ENCODE data around the gene USH2A. TPM values are rescaled to one million over a fixed set of nuclear protein-coding genes. Genes with fewer than 3 reads are reported as not detected.

Gene USH2A
- total RNA-seq, 2 experiments from 2014 or later = not detected

DNA sequence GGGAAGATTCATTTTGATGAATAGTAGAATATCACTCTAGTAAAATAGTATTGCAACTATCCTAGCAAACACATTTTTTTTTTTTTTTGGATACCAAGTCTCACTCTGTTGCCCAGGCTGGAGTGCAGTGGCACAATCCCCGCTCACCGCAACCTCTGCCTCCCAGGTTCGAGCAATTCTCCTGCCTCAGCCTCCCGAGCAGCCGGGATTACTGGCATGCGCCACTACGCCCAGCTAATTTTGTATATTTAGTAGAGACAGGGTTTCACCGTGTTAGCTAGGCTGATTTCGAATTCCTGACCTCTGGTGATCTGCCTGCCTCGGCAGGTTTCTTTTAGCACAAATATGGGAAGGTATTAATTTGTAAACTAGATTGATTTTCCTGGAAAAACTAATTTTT lies 822.4 kb downstream of the USH2A start:
- H3K4me1 Mint-ChIP-seq (ENCODE audit: low read depth) = no peaks in the 10 kb centered on the region
- no peak overlapping the region for H3K4me3 Mint-ChIP-seq
- intact Hi-C loops (cut with micrococcal nuclease) = no loop called here
- H3K36me3 Mint-ChIP-seq = peaks cover 2% of the 10 kb centered on the region
- H3K27ac Mint-ChIP-seq = no peak overlapping the region
- H3K27me3 Mint-ChIP-seq = no peaks in the 10 kb centered on the region
- DNase-seq = no peak
- POLR2A ChIA-PET = no interaction called here
- CTCF ChIA-PET = no interaction called here
- H3K9me3 Mint-ChIP-seq = no peaks in the 10 kb centered on the region

- H3K9me3 Mint-ChIP-seq = no peaks in the 10 kb centered on the region
- ChIA-PET POLR2A (no interaction called here), CTCF (no interaction called here)
Measured at GRCh38 chr1:215600258-215600792, 822.9 kb downstream of the USH2A start.

GRCh38 chr1:215599418-215600074 lies 823.7 kb downstream of the USH2A start:
- intact Hi-C loops (cut with micrococcal nuclease) = no loop called here
- no peak for DNase-seq
- no peaks in the 10 kb centered on the region for H3K4me1 Mint-ChIP-seq (ENCODE audit: low read depth)
- ChIA-PET POLR2A (no interaction called here), CTCF (no interaction called here)
- H3K4me3 Mint-ChIP-seq = no peak overlapping the region
- H3K9me3 Mint-ChIP-seq = no peaks in the 10 kb centered on the region
- H3K27ac Mint-ChIP-seq = no peak overlapping the region
- peaks cover 2% of the 10 kb centered on the region for H3K36me3 Mint-ChIP-seq
- no peaks in the 10 kb centered on the region for H3K27me3 Mint-ChIP-seq

More at GRCh38 chr1:215600258-215600792, 822.9 kb downstream of the USH2A start:
- Mint-ChIP-seq H3K4me3 (no peak overlapping the region), H3K27ac (no peak overlapping the region), H3K27me3 (no peaks in the 10 kb centered on the region), H3K4me1 (ENCODE audit: low read depth) (no peaks in the 10 kb centered on the region), H3K36me3 (peaks cover 2% of the 10 kb centered on the region)
- intact Hi-C loops (cut with micrococcal nuclease) = no loop called here
- no peak for DNase-seq

- POLR2A ChIA-PET = no interaction called here
- H3K27ac Mint-ChIP-seq = no peak overlapping the region
Measured at GRCh38 chr1:215597961-215598360, 825.3 kb downstream of the USH2A start.

DNA sequence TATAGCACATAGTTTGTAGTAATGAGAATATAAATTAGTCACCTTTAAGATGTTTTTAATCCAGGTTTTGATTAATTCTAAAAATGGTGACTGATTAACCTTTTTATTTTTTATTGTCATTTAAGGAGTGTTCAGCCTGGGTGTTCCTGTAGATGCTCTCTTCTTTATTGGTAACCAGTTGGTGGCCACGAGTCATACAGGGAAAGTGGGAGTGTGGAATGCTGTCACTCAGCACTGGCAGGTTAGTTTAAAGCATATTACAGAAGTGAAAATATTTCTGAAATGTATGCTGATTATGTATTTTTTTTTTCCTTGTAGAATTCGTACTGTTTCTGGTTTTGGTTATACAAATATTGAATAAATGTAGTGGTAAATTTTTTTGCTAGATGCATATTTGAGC lies 828.0 kb downstream of the USH2A start:
- H3K9me3 Mint-ChIP-seq = no peaks in the 10 kb centered on the region
- H3K4me3 Mint-ChIP-seq = no peak overlapping the region
- peaks cover 3% of the 10 kb centered on the region for H3K36me3 Mint-ChIP-seq
- POLR2A ChIA-PET = no interaction called here
- H3K27ac Mint-ChIP-seq = no peak overlapping the region
- intact Hi-C loops (cut with micrococcal nuclease) = no loop called here
- H3K27me3 Mint-ChIP-seq = no peaks in the 10 kb centered on the region
- CTCF ChIA-PET = interaction anchor here (1.5 kb wide), 1 partner anchor 8 kb away, joined by 3 read pairs; no protein-coding TSS in a partner anchor
- no peak for DNase-seq
- H3K4me1 Mint-ChIP-seq (ENCODE audit: low read depth) = peaks cover 2% of the 10 kb centered on the region

More at GRCh38 chr1:215597961-215598360, 825.3 kb downstream of the USH2A start:
- Mint-ChIP-seq H3K36me3 (peaks cover 2% of the 10 kb centered on the region), H3K9me3 (no peaks in the 10 kb centered on the region), H3K4me1 (ENCODE audit: low read depth) (peaks cover under 1% of the 10 kb centered on the region), H3K4me3 (no peak overlapping the region), H3K27me3 (no peaks in the 10 kb centered on the region)
- CTCF ChIA-PET = no interaction called here
- intact Hi-C loops (cut with micrococcal nuclease) = no loop called here
- no peak for DNase-seq

DNA sequence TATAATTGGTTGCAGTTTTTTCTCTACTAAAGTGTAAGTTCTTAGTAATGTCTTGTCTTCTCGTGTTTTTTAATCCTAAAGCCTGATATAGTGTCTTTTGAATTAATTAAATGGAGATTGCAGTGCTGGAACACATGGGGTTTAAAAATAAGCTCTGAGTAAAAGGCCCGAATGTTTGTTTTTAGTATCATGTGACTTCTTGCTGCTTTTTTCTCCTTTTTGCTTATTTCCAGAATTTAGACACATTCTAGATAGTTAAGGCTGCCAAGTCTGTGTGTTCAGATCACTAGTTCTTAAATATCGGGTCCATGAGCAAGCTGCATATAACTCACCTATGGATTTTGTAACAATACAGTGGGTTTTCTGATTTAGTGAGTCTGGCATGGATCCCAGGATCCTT lies 828.6 kb downstream of the USH2A start:
- Mint-ChIP-seq H3K4me3 (no peak overlapping the region), H3K36me3 (peaks cover 3% of the 10 kb centered on the region), H3K4me1 (ENCODE audit: low read depth) (peaks cover 2% of the 10 kb centered on the region), H3K27ac (no peak overlapping the region), H3K9me3 (no peaks in the 10 kb centered on the region), H3K27me3 (no peaks in the 10 kb centered on the region)
- DNase-seq = no peak
- intact Hi-C loops (cut with micrococcal nuclease) = no loop called here
- CTCF ChIA-PET = interaction anchor here (1.5 kb wide), 1 partner anchor 9 kb away, joined by 3 read pairs; no protein-coding TSS in a partner anchor
- POLR2A ChIA-PET = no interaction called here

DNA sequence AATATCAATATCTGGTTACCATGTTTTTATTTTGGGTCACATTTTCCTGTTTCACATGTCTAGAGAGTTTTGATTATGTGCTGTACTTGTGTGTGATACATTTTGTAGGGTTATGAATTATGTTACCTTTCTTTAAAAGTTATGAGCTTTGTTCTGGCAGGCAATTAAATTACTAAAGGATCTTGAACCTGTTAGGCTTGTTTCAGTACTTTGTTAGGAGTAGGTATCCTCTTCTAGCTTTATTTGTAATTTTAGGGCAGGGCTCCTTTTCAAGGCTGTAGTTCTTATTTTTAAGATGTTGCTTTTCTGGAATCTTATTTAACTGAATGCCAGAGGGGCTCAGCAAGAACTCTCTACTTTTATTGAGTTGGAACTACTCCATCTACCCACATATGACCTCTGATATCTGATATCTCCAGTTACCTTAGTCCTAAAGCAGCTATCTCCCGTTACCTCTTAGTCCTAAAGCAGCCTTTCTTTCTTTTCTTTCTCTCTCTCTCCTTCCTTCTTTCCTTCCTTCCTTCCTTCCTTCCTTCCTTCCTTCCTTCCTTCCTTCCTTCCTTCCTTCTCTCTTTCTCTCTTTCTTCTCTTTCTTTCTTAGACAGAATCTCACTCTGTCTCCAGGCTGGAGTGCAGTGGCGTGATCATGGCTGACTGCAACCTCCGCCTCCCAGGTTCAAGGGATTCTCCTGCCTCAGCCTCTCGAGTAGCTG lies 832.3 kb downstream of the USH2A start:
- no peak overlapping the region for H3K4me3 Mint-ChIP-seq
- no peak overlapping the region for H3K27ac Mint-ChIP-seq
- H3K4me1 Mint-ChIP-seq (ENCODE audit: low read depth) = peaks cover 2% of the 10 kb centered on the region
- POLR2A ChIA-PET = no interaction called here
- intact Hi-C loops (cut with micrococcal nuclease) = no loop called here
- H3K27me3 Mint-ChIP-seq = no peaks in the 10 kb centered on the region
- CTCF ChIA-PET = no interaction called here
- H3K36me3 Mint-ChIP-seq = peaks cover 3% of the 10 kb centered on the region
- H3K9me3 Mint-ChIP-seq = no peaks in the 10 kb centered on the region
- DNase-seq = no peak

GRCh38 chr1:215589650-215590435 lies 833.4 kb downstream of the USH2A start:
- no peak for DNase-seq
- Mint-ChIP-seq H3K4me1 (ENCODE audit: low read depth) (peaks cover 2% of the 10 kb centered on the region), H3K9me3 (peaks cover 4% of the 10 kb centered on the region), H3K36me3 (peaks cover 3% of the 10 kb centered on the region), H3K4me3 (no peak overlapping the region), H3K27me3 (no peaks in the 10 kb centered on the region), H3K27ac (no peak overlapping the region)
- POLR2A ChIA-PET = no interaction called here
- CTCF ChIA-PET = no interaction called here
- intact Hi-C loops (cut with micrococcal nuclease) = no loop called here

GRCh38 chr1:215584389-215584788 lies 838.9 kb downstream of the USH2A start:
- Mint-ChIP-seq H3K9me3 (peaks cover 12% of the 10 kb centered on the region), H3K27ac (no peak overlapping the region), H3K4me1 (ENCODE audit: low read depth) (no peaks in the 10 kb centered on the region), H3K27me3 (no peaks in the 10 kb centered on the region), H3K4me3 (no peak overlapping the region), H3K36me3 (peaks cover 8% of the 10 kb centered on the region)
- POLR2A ChIA-PET = no interaction called here
- intact Hi-C loops (cut with micrococcal nuclease) = no loop called here
- CTCF ChIA-PET = no interaction called here
- no peak for DNase-seq

DNA sequence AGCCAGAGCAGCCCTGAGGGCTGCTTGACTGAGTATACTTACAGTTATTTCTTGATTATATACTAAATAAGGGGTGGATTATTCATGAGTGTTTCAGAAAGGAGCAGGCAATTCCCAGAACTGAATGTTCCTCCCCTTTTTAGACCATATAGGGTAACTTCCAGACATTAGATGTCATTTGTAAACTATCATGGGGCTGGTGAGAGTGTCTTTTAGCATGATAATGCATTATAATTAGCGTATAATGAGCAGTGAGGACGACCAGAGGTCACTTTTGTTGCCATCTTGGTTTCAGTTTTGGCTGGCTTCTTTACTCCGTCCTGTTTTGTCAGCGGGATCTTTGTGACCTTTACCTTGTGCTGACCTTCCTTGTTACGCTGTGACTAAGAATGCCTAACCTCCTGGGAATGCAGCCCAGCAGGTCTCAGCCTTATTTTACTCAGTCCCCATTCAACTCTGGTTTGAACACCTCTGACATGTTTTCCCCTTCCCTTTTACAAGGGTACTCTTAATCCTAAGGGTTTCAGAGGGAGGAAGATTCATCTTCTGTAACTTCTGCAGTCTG lies 840.0 kb downstream of the USH2A start:
- H3K4me1 Mint-ChIP-seq (ENCODE audit: low read depth) = no peaks in the 10 kb centered on the region

DNA sequence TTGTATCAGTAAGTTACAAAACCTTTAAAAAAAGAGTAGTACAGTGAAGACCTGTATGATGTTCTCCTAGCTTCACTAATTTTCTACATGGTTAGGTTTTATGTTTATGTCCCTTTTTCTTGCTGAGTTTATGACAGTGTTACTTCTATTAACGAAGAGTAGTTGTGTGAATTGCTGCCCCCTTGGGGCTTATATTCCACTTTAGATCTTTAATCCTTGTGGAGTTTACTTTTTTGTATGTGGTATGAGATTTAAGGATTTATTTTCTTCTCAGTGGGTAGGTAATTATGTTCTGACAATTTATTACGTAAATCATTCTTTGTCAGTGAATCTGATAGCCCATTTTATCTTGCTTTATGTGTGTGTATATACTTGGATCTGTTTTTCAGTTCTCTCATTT lies 841.4 kb downstream of the USH2A start:
- H3K4me3 Mint-ChIP-seq = no peak overlapping the region
- POLR2A ChIA-PET = no interaction called here
- DNase-seq = no peak
- CTCF ChIA-PET = no interaction called here
- intact Hi-C loops (cut with micrococcal nuclease) = no loop called here
- no peak overlapping the region for H3K27ac Mint-ChIP-seq
- no peaks in the 10 kb centered on the region for H3K27me3 Mint-ChIP-seq
- peaks cover 12% of the 10 kb centered on the region for H3K36me3 Mint-ChIP-seq
- peaks cover 12% of the 10 kb centered on the region for H3K9me3 Mint-ChIP-seq
- H3K4me1 Mint-ChIP-seq (ENCODE audit: low read depth) = no peaks in the 10 kb centered on the region

More for the DNA sequence above, 840.0 kb downstream of the USH2A start:
- ChIA-PET CTCF (no interaction called here), POLR2A (no interaction called here)
- no peak overlapping the region for H3K27ac Mint-ChIP-seq
- H3K27me3 Mint-ChIP-seq = no peaks in the 10 kb centered on the region
- peaks cover 12% of the 10 kb centered on the region for H3K9me3 Mint-ChIP-seq
- no peak for DNase-seq
- no peak overlapping the region for H3K4me3 Mint-ChIP-seq
- peaks cover 12% of the 10 kb centered on the region for H3K36me3 Mint-ChIP-seq
- intact Hi-C loops (cut with micrococcal nuclease) = no loop called here

Measured in activated CD4-positive, alpha-beta memory T cell treated with anti-CD3 and anti-CD28 coated beads for 36 hours (primary cell).